NCI-H187 (cell line): ENCODE results near the gene CCDC33.
"Not testable (repeated sequence)": the region's sequence is repeated elsewhere in the genome, so short reads cannot be mapped to it uniquely, and the experiment has no call there.

Experiments used
- DNase-seq, 2 experiments: peaks; one replicate each; lab custom pipeline; 2025; lab: John Stamatoyannopoulos, UW

Gene CCDC33

GRCh38 chr15:74333093-74333492 is 97.0 kb downstream of the CCDC33 start:
- no peak for DNase-seq

GRCh38 chr15:74333662-74334061 is 97.5 kb downstream of the CCDC33 start:
- no peak for DNase-seq

GRCh38 chr15:74334127-74334526 is 98.0 kb downstream of the CCDC33 start:
- DNase-seq = no peak

GRCh38 chr15:74335396-74335795 is 99.3 kb downstream of the CCDC33 start:
- DNase-seq = no peak

DNA sequence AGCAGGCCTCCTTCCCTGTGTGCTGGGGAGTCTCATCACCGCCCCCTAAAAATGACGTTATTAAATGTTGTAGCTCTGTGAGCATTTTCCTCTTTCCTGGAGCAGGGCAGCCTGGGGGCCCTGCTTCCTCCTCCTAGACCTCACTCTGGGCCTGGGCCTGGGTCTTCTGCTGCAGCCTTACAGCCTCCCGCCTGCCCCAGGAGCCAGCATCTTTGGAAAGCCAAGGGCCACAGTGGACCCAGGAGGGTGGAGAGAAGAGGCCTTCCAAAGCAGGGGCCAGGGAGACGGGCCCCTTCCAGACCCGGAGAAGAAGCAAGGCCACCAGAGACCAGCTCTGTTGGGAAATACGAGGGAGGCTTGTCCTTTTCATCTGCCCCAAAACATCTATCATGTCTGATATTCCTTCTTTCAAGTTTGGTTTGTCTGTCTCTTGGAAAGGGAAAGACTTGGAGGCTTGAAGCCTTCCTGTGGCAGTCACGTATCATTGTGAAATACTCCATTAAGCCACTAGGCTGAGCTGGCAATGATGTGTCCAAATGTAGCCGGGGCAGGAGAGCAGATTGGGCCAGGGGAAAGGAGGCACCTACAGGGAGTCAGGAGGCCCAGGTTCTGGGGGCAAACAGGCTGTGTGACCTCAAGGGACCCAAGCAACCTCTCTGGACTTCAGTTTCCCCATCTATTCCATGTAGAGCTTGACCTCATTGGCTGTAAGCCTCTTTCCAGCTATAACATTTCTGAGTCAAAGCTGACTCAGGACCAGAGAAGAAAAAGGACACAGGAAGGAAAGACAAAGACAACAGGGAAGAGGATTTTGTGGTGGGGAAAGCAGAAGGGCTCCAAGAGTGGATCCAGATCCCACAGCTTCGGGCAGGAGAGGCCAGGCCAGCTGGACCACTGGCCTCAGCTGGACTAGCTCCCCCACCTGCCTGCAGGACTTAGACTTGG is 100.2 kb downstream of the CCDC33 start:
- DNase-seq = no peak

- no peak for DNase-seq
These were observed 101.0 kb downstream of the CCDC33 start for GRCh38 chr15:74337146-74337545.

DNA sequence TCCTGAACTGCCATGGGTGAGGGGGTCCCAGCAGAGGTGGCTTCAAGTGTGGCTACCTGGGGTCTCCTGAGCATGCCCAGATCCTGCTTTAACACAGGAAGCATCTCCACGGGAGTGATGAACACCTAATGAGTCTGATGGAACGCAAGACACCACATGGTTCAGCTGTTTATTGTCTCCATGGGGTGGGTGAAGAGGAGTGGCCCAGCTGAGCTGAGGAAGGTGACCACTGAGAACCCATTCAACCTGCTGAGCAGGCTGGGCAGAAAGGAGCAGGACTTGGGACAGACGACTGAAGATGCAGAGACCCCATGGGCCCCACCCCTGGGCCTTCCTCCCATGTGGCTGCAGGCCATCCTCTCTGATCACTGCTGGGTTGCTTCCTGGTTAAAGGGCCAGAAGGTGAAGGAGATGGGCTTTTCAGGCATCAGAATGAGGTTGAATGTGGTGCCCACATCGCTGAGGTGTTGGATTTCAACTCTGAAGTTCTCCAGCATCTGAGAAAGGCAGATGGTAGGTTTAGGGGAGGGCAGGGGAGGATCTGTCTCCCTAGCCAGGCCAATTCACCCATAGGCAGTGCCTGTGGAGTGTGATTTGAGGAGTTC is 101.6 kb downstream of the CCDC33 start:
- no peak for DNase-seq

DNA sequence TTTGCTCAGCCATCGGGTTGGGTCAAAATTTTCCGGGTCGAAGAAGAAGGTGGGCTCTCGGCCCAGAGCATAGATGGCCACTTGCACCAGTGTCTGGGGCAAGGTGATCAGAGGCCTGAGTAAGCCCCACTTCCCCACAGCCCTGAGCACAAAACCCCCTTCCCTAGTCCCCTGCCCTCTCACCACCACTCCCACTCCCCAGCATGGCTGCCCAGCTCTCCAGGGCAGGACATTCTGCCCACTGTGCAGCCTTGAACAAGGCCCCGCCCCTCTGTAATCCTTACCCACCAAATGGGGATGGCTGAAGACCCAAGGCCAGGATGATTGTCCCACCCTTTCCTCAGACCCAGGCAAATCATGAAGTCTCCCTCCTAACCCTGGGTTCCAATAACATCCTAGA is 102.5 kb downstream of the CCDC33 start:
- DNase-seq = no peak

DNA sequence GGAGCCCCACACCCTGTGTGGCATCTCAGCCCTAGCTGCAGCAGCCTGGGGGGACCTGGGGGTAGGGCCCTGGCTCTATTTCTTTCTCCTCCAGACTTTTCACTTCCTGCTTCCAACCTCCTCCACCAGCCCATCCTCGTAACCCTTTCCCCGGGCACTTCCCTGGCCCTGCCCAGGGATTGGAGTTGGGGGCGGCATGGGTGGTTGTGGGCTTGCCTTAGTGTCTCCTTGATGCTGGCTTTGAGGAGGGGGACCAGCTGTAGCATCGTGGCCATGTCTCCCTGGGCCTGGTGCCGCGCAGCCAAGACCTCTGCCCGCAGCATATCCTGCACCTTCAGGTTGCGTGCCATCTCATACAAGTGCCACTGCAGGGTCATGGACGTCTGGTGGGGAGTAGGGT is 103.2 kb downstream of the CCDC33 start:
- no peak for DNase-seq

DNA sequence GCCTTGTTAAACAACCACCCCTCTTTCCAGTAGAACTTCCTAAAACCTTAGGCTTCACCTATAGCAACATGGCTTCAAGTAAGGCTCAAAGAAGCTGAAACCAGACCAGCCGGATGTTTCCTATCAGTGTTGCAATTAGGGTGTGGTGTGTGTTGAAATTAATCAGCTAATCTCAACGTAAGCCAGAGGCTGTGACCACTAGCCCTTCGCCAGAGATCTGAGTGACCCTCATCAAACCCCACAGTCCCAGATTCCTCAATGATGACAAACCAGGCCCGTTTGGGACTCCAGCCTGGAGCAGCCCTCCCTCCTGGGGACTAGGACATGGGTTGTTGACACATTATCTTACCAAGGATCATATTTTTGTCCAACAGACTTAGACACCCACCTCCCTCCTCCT is 104.0 kb downstream of the CCDC33 start:
- DNase-seq = no peak

DNA sequence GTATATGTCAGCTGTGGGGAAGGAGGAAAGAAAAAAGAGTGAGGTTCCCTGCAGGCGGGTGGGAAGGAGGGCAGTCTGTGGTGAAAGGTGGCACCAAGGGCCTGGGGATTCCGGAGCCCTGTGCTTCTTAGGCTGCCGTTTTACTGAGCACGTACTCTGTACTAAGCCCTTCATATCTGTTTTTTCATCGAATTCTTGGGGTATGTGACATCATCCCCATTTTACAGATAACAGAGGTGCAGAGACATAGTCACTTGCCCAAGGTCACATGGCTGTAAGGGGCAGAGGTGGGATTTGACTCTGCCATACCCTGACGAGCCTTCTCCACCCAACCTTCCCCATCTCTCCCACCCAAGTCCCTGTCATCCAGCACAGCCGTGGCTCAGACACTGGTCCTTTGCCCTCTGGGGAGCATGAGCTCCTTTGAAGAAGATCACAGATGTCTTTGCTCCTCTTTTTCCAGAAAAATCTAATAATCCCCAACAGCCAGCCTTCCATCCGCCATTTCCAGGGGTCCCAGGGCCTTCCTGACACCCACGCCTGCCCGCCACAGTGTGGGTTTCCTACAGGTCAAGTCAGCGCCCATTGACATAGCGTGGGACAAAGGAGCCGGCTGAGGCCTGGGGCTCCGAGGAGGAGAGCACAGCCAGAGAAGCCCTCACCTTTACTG is 107.1 kb downstream of the CCDC33 start:
- DNase-seq = no peak

DNA sequence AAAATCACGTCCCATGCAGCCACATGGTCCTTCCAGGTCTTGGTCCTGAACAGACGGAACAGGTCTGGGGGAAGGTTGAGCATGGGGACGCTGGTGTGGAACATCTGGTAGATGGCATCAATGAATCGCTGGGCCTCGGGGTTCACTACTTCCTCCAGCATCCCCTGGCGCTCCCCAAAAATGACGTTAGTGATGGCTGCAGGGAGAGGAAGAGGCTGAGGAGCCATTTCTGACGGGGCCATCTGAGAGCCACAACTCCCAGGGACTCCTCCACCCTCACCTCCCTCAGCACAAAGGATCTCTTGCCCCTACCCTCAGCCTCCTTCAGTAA is 107.6 kb downstream of the CCDC33 start:
- no peak for DNase-seq

DNA sequence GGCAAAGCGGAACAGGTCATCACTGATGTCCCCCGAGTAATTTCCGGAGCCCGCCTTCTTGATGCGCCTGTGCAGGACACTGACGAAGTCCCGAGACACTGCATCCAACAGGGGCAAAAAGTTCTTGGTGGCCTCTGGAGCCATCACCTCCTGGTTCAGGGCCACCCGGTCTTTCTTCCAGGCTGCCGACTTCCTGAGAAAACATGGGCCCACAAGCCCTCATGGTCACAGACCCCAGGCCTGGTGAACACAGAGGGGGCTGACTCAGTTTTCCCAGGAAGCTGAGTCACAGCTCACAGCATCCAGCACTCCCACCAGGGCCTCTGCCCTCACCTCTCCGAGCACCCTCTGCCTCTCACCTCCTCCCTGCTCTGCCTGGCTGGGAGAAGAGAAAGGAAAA is 108.9 kb downstream of the CCDC33 start:
- no peak for DNase-seq

DNA sequence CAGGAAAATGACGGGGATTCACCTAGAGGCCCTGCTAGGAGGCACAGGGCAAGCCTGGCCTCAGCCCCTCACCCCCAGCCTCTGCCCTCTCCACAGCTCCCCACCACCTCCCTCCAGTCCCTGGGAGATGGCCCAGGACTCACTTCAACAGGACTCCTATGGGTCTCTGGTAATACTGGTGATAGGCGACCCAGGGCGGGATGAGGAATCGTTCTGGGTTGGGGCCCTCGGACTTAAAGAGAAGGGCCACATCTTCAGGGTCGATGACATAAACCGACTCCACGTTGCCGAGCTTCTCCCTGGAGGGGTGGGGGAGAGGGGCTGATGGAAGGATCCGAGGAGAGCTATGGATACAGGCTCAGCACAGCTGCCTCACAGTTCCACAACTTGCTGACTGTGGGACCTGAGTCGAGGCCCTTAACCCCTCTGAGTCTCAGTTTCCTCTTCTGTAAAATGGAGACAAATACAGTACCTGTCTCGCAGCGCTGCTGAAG is 111.7 kb downstream of the CCDC33 start:
- no peak for DNase-seq

GRCh38 chr15:74349241-74349778 is 113.2 kb downstream of the CCDC33 start:
- no peak for DNase-seq

DNA sequence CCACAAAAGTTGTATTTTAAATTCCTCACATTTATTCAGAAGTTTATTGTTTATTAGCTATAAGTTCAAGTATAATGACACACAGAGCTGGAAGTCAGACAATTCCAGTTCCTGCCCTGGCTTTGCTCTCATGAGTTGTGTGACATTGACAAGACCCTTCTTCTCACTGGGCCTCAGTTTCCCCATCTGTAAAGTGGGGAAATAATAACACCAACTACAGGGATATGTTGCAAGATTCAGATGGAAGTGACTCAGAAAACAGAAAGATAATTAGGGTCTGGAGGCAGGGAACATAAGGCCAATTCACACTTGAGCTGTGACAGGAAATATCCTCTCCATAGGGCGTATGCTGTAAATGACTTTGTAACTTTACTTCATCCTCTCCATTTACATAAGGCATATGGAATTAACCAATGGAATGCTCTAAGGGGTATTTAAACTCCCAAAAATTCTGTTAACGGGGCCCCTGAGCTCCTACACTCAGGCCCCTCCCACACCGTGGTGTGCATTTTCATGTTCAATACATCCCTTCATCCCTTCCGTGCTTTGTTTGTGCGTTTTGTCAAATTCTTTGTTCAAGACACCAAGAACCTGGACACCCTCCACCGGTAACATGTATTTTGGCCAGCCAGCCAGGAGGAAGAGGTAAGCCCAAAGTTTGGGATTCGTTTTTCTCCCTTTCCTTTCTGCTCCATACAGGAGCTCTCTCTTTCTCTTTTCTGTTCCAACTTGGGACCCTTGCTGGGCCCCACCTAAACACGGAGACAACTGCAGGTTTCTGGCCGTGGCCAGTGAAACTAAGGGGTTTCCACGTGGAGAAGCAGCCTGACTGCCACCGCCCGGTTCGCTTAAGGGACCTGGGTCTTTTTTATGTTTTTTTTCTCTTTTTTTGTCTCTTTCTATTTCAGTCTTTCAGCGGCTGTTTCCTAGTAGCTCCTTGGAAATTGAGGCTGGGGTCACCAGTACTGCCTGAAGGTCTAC is 114.5 kb downstream of the CCDC33 start:
- no peak for DNase-seq

DNA sequence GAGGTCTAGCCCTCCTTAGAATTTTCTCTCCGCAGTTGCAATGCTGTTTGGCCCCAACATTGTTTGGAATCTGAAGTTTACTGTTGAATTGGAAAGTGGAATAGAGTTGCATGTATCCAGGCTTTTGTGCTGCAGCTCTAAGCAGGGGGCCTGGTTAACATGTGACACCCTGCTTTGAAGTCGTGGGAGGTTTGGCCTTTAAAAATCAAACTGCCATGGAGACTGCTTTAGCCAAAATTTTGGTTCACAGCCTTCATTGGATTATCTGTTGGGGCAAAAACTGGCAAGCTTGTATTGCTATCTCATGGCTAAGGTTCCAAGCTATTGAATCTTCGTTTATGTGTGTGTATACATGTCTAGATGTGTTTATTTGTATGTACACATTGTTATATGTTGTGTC is 115.5 kb downstream of the CCDC33 start:
- DNase-seq = no peak

GRCh38 chr15:74352393-74352910 is 116.3 kb downstream of the CCDC33 start:
- no peak for DNase-seq

DNA sequence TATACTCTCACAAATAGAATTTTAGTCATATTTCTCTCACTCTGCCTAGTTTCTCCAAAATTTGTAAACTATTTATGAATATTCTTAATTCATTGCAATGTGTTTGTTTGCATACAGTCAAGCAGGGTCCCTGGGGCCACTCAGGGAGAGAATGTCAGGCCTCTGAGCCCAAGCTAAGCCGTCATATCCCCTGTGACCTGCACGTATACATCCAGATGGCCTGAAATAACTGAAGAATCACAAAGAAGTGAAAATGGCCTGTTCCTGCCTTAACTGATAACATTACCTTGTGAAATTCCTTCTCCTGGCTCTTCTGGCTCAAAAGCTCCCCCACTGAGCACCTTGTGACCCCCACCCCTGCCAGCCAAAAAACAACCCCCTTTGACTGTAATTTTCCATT is 117.9 kb downstream of the CCDC33 start:
- not testable (repeated sequence) for DNase-seq

GRCh38 chr15:74356050-74356449 is 119.9 kb downstream of the CCDC33 start:
- DNase-seq = not testable (repeated sequence)

DNA sequence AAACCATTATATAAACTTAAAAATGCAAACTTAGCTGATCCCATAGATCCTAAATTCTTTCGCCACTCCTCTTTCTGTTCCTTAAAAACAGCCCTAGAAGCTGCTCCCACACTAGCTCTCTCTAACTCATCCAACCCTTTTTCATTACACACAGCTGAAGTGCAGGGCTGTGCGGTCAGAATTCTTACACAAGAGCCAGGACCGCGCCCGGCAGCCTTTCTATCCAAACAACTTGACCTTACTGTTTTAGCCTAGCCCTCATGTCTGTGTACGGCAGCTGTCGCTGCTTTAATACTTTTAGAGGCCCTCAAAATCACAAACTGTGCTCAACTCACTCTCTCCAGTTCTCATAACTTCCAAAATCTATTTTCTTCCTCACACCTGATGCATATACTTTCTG is 121.4 kb downstream of the CCDC33 start:
- not testable (repeated sequence) for DNase-seq
